Adrenal gland (tissue), 12 donors: ENCODE measurements around the gene MAST2. TPM values are rescaled to one million over a fixed set of nuclear protein-coding genes. Genes with fewer than 3 reads are reported as not detected.

Experiments used
- DNase-seq, 7 donors: peaks; one replicate each; pipeline ENCODE4 v3.0.0-alpha.2; 2019 to 2020
- H3K27ac ChIP-seq, 5 donors: fragments of 200-600 bp; sonication (generic) in 4 of 5; 1 replicate in 3 of 5; 2 replicates in 2 of 5; pipeline versions ENCODE4 v1.5.1 to v1.8.0; 2016 to 2020; ENCODE audit warnings: mild to moderate bottlenecking in 1 of 5
- H3K27me3 ChIP-seq: fragments of 200-600 bp; 2 replicates; pipeline ENCODE4 v1.8.0; 2021
- H3K36me3 ChIP-seq, 2 donors: fragments of 200-600 bp; replicated peaks in 1 of 2; 1 replicate in 1 of 2; 2 replicates in 1 of 2; pipeline versions ENCODE4 v1.5.1 to v1.8.0; 2018 to 2022
- H3K4me1 ChIP-seq, 2 donors: fragments of 200-600 bp; replicated peaks in 1 of 2; 1 replicate in 1 of 2; 2 replicates in 1 of 2; pipeline versions ENCODE4 v1.5.1 to v1.8.0; 2018 to 2021
- H3K4me3 ChIP-seq, 4 donors: fragments of 200-600 bp; sonication (generic) in 3 of 4; one replicate each; pipeline ENCODE4 v1.5.1; 2016 to 2018
- H3K9me3 ChIP-seq, 3 donors: fragments of 200-600 bp; sonication (generic) in 1 of 3; replicated peaks in 1 of 3; 1 replicate in 2 of 3; 2 replicates in 1 of 3; pipeline versions ENCODE4 v1.5.1 to v1.8.0; 2016 to 2021
- CTCF ChIP-seq, 6 experiments: fragments of 450-650 bp in 4 of 6; fragments of 200-600 bp in 2 of 6; sonication (generic) in 1 of 6; IDR thresholded peaks; 1 replicate in 5 of 6; 2 replicates in 1 of 6; pipeline versions ENCODE4 v1.5.1 to v1.8.0; 2016 to 2021; ENCODE audit warnings: antibody characterized with exemption in 6 of 6, mild to moderate bottlenecking in 2 of 6, moderate library complexity in 1 of 6
- POLR2A ChIP-seq, 2 donors: fragments of 450-650 bp; IDR thresholded peaks; one replicate each; pipeline ENCODE4 v1.6.1; 2017; ENCODE audit warnings: antibody characterized with exemption in 2 of 2, mild to moderate bottlenecking in 2 of 2, moderate library complexity in 1 of 2
- WGBS, 4 donors: extraction: QIAGEN DNeasy Blood & Tissue Kit in 2 of 4; methylation state at CpG; one replicate each; pipeline versions ENCODE4 v1.1.5 to v1.1.7; 2013 to 2017; 5-methylcytosine and 5-hydroxymethylcytosine counted together
- intact Hi-C, 2 donors: fragments of 100-400 bp; cut with DNase I; formaldehyde crosslinking; loops; one replicate each; pipeline versions ENCODE4 v1.14.1 to v1.15.0; 2022 to 2023
- polyA plus RNA-seq, 3 donors: library from polyadenylated mRNA; stranded (reverse); fragments of 200-250 nt in 2 of 3; fragments of 350-450 nt in 1 of 3; fragmentation: Illumina TruSeq in 1 of 3; extraction: RNeasy Lipid Tissue Mini Kit (QIAGEN cat#74804) in 1 of 3; gene quantifications; one replicate each; pipeline ENCODE4 v1.2.3, GENCODE V29; 2013 to 2014
- total RNA-seq, 9 donors: library from RNA; depleted of rRNA in 4 of 9; stranded (reverse); fragments of >200 nt in 4 of 9; fragments of 120-200 nt in 1 of 9; fragmentation: NEBNext Ultra II Directional in 1 of 9; extraction: Animal tissue kit (Norgen Biotek cat#: 25700) in 1 of 9; gene quantifications; one replicate each; pipeline versions ENCODE4 v1.1.0 to v1.2.4, GENCODE V29; 2013 to 2023
- donor health status: healthy with polysubstance abuse.
- donor health status: Bipolar disorder and iron deficiency.
- donor health status: DM: yes; HTN: yes; CAD: no.
- donor health status: DM: no; HTN: no; CAD: no.
- donor health status: DM: no; HTN: no; CAD: no.
- donor health status: DM: yes; HTN: yes; CAD: no.

MAST2 gene
- total and polyA plus RNA-seq, 12 donors, result 18.1 to 38.5 (median 23.5) TPM

- Histone ChIP-seq H3K27me3 (no peaks in the 10 kb centered on the region), H3K4me3 (no peak overlapping the region), H3K4me1 (peaks cover 18 to 24% of the 10 kb centered on the region in 2 donors), H3K27ac (no peak overlapping the region), H3K36me3 (peaks cover 0 to 3% of the 10 kb centered on the region in 2 donors), H3K9me3 (no peaks in the 10 kb centered on the region)
- intact Hi-C loops, result no loop called here
- no peak for DNase-seq
- 91 to 98% (median 97%) methylated on average over 1 of the region's 1 CpG for WGBS, 4 donors
- TF ChIP-seq POLR2A (IDR thresholded peaks at IDR 0.05), result no peak
- no peak for TF ChIP-seq CTCF (IDR thresholded peaks at IDR 0.05)
Measured at GRCh38 chr1:46067652-46068051, 264.2 kb downstream of the MAST2 start.

DNA sequence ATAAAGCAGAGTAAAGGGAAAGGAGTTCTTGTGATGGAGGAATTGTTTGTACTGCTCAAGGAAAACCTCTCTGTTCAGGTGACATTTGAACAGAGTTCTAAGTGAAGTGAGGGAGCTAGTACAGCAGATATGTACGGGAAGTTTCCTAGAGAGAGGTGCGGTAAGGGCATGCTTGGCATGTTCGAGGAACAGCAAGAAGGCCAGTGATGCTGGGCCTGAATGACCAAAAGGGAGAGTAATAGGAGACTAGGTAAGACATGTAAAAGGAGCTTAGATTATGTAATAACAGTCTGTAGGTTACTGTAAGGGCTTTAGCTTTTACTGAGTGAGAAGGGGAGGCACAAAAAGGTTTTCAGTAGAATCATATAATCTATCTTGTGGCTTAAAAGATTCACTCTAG is 265.1 kb downstream of the MAST2 start:
- Histone ChIP-seq H3K36me3 (peaks cover 0 to 3% of the 10 kb centered on the region in 2 donors), H3K4me1 (peaks cover 18 to 24% of the 10 kb centered on the region in 2 donors), H3K9me3 (no peaks in the 10 kb centered on the region), H3K4me3 (no peak overlapping the region), H3K27ac (no peak overlapping the region), H3K27me3 (no peaks in the 10 kb centered on the region)
- intact Hi-C loops, result no loop called here
- DNase-seq, result no peak
- TF ChIP-seq POLR2A (IDR thresholded peaks at IDR 0.05), result no peak
- no peak for TF ChIP-seq CTCF (IDR thresholded peaks at IDR 0.05)
- 87 to 98% (median 92%) methylated on average over 3 of the region's 3 CpGs for WGBS, 4 donors

- intact Hi-C loops, result loop anchor here in 1 of 2 donors (10.0 kb wide), 1 partner anchor 55 kb away; no protein-coding TSS in a partner anchor
- peak in 3 of 7 donors; percentile 28 to 38 (median 33) for DNase-seq
- Histone ChIP-seq H3K4me1 (peaks cover 18 to 24% of the 10 kb centered on the region in 2 donors), H3K36me3 (peaks cover 0 to 3% of the 10 kb centered on the region in 2 donors), H3K9me3 (no peaks in the 10 kb centered on the region), H3K4me3 (peak overlapping the region in 1 of 4 donors; percentile 28), H3K27ac (peak overlapping the region in 4 of 5 donors; percentile 13 to 52 (median 24)), H3K27me3 (no peaks in the 10 kb centered on the region)
- TF ChIP-seq CTCF (IDR thresholded peaks at IDR 0.05) (no peak), POLR2A (IDR thresholded peaks at IDR 0.05) (no peak)
- WGBS, 4 donors, result 35 to 56% (median 40%) methylated on average over 6 of the region's 6 CpGs
Measured at GRCh38 chr1:46070164-46070814, 266.9 kb downstream of the MAST2 start.

DNA sequence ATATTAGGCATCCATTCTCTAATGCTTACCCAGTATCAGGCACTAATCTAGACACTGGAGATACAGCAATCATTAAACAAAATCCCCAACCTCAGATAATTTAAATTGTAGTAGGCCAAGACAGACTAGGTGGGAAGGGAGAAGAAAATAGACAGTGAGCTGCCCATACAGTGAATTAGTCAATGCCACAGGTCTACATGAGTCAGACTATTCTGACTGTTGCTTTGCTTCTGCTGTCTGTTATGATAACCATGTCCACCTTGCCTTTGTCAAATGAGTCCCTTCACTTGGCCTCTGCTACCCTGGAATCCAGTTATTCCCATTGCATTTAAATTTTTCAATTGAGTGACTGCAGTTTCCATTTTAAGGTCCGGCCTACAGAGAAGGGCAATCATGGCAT is 269.6 kb downstream of the MAST2 start:
- H3K36me3 ChIP-seq, result no peaks in the 10 kb centered on the region
- H3K27me3 ChIP-seq, result no peaks in the 10 kb centered on the region
- no peak for DNase-seq
- TF ChIP-seq CTCF (IDR thresholded peaks at IDR 0.05), result no peak
- H3K4me1 ChIP-seq, result peaks cover 18 to 24% of the 10 kb centered on the region in 2 donors
- 86 to 100% (median 97%) methylated on average over 1 of the region's 1 CpG for WGBS, 4 donors
- H3K9me3 ChIP-seq, result no peaks in the 10 kb centered on the region
- intact Hi-C loops, result loop anchor here in 1 of 2 donors (10.0 kb wide), 1 partner anchor 52 kb away; no protein-coding TSS in a partner anchor
- H3K27ac ChIP-seq, result no peak overlapping the region
- H3K4me3 ChIP-seq, result no peak overlapping the region
